IPS-NIHi7 (cell line): ENCODE measurements around the gene ZNG1A.
A peak's percentile ranks its signal among the peaks of the same experiment; 100 is the strongest.
"Not testable (repeated sequence)": the region's sequence is repeated elsewhere in the genome, so short reads cannot be mapped to it uniquely, and the experiment has no call there.

Experiments
- DNase-seq: peaks from one replicate; pipeline ENCODE4 v3.0.0; 2012; ENCODE audit warnings: mixed read lengths; ENCODE audit errors: extremely low spot score

Gene ZNG1A

GRCh38 chr9:98775-99174 lies 80.1 kb downstream of the ZNG1A start:
- not testable (repeated sequence) for DNase-seq

- not testable (repeated sequence) for DNase-seq
These were observed 83.9 kb downstream of the ZNG1A start for GRCh38 chr9:94992-95391.

- not testable (repeated sequence) for DNase-seq
These were observed 84.5 kb downstream of the ZNG1A start for GRCh38 chr9:94323-94722.

- DNase-seq, result not testable (repeated sequence)
These were observed 84.9 kb downstream of the ZNG1A start for GRCh38 chr9:93909-94308.

GRCh38 chr9:90851-91250 lies 88.0 kb downstream of the ZNG1A start:
- not testable (repeated sequence) for DNase-seq

- DNase-seq, result not testable (repeated sequence)
These were observed 90.3 kb downstream of the ZNG1A start for GRCh38 chr9:88396-89037.

- DNase-seq, result not testable (repeated sequence)
These were observed 91.0 kb downstream of the ZNG1A start for GRCh38 chr9:87860-88259.

- not testable (repeated sequence) for DNase-seq
These were observed 91.8 kb downstream of the ZNG1A start for GRCh38 chr9:87105-87504.

- DNase-seq, result not testable (repeated sequence)
These were observed 92.2 kb downstream of the ZNG1A start for GRCh38 chr9:86697-87096.

GRCh38 chr9:82932-83689 lies 95.7 kb downstream of the ZNG1A start:
- DNase-seq, result not testable (repeated sequence)

GRCh38 chr9:78333-78732 lies 100.5 kb downstream of the ZNG1A start:
- DNase-seq, result not testable (repeated sequence)

- not testable (repeated sequence) for DNase-seq
These were observed 102.5 kb downstream of the ZNG1A start for GRCh38 chr9:76389-76788.

GRCh38 chr9:73900-74525 lies 104.8 kb downstream of the ZNG1A start:
- not testable (repeated sequence) for DNase-seq

GRCh38 chr9:73076-73899 lies 105.6 kb downstream of the ZNG1A start:
- peak; percentile 28 for DNase-seq
